Activated naive CD8-positive, alpha-beta T cell treated with anti-CD3 and anti-CD28 coated beads, Interleukin-2, amount 50 U/mL, for 16 hours (primary cell): ENCODE results near the gene CPNE2.

Experiments
- DNase-seq: peaks from one replicate; pipeline ENCODE4 v3.0.0-alpha.2; 2020; ENCODE audit warnings: low read depth, low spot score

Gene CPNE2

DNA sequence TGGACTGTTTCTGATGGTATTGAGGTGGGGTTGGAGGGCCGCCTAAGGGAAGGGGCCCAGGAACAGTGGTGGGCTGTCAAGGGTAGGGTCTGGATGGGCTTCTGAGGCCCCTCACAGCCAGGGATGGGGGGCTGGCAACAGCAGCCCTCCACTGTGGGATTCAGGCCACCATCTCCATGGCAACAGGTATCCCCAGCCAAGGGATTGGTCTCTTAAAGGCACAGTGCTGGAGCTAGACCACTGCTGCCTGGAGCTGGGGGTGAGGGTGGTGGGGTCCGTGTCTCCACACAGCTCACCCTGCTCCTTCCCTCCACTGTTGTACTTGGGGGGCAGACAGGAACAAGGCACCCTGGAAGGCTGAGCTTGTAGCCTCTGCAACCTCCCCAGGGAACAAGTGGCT, 51.6 kb downstream of the CPNE2 start:
- DNase-seq = no peak

DNA sequence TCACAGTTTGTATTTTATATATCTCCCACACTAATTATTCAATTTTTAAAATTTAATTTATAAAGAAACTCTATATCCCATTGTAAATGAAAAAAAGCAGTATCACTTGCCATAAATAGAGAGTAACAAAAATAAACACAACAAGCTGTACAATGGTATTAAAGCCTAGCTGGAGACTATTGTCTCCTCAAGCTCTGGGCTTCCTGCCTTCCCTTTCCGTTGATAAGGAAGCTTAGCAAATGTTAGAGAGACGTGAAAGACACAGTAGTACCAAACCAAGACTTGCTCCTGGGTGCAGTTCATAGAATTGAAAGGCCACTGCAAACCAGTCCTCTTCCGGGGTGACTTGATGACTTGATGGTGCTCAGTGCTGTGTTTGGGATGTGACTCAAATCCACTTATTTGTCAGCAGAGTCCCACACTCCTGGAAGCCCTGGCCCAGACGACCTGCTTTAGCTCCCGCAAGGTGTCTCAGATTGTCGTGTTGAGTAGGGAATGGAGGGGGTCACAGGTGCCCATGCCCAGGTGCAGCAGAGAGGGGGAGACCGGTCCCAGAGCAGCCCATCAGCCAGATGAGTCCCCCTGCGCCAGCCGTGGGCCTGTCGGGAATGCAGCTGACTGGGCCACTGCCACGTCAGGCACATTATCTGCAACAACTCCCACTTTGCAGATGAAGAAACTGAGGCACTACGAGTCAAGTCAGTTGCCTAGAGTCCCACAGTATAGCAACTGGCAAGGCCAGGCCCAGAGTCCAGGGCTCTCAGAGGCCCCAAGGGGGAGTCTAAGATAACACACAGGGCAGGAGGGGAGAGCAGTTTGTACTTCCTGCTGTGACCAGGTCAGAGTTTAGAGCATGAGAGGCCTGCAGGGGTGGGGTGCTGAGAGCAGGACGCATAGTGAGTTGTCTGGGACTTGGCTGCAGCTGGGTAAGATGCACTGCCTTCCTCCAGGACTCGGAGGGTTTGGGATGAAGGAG, 53.0 kb downstream of the CPNE2 start:
- DNase-seq = no peak

DNA sequence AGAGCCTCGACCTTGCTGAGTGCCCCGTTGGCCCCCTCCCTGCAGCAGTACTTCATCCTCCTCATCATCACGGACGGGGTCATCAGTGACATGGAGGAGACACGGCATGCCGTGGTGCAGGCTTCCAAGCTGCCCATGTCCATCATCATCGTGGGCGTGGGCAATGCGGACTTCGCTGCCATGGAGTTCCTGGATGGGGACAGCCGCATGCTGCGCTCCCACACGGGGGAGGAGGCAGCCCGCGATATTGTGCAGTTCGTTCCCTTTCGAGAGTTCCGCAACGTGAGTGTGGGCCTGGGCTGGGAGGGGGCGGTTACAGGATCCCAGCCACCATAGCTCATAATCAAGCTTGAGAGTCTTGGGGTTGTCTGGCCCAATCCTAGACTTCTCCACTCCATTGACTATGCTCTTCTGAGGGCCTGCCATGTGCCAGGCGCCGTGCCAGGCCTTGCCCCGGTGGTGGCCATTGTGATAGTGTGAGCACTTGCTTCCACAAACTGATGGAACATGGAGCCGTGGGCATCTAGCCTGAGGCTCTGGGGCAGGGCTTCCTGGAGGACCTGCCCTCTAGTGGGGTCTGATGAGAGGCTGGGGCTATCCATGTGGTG, 53.8 kb downstream of the CPNE2 start:
- no peak for DNase-seq

DNA sequence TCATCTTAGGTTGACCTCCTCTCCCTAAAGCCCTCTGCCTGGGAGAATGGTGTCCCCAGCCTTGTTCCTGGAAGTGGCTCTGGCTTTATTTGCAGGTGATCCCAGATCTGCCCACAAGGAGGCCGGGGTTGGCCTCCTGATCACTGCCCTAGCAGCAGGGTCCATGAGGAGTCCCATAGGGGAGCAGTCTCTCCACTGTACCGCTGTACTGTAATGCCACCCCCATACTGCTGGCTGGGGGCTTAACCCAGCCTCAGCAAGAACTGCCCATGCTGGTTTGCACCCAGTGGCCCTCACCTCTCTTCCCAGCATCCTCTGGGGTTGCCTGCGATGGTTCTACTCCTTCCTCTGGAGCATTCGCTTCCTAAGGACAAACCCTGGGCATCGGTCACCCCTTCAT, 54.4 kb downstream of the CPNE2 start:
- DNase-seq = no peak

DNA sequence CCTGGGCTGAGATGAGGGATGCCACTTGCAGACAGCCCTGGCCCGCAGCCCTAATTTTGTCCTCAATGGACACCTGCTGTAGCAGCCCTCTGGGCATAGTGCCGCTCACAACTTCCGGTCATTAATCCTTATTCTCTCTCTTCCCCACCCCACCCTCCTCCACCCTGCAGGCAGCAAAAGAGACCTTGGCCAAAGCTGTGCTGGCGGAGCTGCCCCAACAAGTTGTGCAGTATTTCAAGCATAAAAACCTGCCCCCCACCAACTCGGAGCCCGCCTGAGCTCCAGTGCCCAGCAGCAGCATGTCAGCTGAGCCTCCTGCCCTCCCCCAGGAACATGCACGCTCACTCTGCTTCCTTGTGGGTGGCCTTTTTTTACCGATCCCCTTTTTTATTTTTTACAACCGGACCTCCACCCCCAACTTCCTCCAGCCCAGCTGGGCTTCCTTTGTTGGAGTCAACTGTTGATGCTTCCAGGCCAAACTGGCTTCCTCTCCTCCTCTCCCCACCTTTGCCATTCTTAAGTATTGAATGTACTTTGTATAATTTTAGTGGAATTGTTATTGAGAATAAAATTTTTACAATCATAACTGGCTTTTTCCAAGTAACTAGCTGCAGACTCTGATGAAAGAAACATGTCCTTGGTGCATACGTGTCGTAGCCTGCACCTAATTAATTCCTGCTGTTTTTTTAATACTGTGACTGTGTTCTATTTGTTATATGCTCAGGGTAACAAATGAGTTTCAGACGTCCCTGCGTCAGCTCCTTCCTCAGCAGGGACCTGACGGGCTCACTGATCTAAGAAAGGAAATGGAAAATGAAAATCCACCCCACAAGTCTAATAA, 55.2 kb downstream of the CPNE2 start:
- DNase-seq = no peak

DNA sequence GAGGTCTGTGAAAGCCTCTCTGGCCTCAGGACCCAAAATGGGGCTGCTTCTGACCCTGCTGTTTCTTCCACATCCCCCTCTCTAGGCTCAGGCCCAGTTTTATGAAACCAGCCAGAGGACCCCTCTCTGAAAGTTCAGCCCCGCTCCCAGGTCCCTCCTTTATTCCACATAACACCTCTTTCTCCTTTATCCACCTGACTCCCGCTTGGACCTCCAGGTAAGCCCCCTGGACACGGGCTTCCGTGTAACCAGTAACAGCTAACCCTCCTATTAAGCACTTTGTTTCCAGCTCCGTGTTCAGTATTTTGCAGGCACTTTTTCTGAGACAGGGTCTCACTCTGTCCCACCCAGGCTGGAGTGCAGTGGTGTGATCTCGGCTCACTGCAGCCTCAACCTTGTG, 56.1 kb downstream of the CPNE2 start:
- no peak for DNase-seq

DNA sequence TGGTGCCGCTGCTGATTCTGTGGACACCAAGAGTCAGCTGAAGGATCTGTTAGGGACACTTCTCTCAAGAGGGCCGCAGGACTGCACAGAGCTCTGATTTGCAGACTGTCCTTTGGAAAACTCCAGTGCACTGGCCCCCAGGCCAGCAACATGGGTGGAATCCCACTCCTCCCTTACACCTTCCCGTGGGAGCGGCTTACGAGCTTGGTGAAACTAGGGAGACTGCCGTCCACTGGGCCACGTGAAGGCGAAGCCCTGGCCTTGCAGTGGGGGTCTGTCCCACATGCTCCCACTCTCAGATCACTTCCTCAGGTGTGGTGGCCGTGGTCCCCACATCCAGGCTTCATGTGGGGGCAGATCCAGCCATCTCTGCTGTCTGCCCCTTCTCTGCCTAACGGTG, 57.0 kb downstream of the CPNE2 start:
- DNase-seq = no peak

DNA sequence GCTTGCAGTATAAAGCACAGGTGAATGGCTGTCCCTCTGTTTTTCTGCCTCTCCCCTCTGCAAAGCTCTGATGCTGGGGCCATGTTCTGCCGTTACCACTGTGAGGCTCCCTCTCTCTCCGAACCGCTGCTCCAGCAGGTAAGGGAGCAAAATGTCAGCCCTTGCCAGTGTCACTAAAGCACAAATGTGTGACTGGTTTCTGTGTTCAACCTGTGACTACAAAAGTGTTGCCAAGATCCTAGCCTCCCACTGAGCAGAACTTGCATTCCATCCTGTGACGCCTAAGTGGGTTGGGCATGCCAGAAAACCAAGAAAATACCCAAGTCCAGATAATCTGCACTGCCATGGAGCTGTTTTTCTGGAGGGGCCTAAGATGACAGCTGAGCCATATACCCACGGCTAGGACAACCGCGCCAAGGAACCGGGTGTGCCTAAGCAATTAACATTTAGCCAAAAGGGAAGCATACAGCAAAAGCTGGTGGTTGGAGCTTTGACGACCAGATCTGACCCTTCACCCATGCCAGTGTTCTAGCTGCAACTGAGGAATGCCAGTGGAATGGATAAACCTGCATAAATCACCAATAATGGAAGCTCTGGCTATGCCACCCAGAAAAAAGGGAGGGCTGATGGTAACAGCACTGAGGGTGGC, 58.4 kb downstream of the CPNE2 start:
- DNase-seq = no peak

DNA sequence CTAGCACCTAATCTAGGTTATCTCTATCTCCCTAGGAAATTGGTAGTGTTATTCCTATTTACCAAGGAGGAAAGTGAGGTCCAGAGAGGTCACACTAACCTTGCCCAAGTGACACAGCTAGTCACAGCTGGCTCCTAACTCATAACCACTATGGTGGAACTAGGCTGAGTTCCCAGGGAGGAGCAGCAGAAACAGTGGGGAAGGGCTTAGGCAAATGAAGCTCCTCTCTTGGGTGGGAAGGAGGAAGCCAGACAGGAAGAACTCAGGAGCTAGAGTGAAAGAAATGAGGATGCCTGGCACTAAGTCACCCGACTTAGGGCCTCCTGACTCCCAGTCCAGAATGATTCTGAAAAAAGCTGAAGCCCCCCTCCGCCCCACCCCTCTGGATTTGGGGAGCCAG, 59.0 kb downstream of the CPNE2 start:
- no peak for DNase-seq

DNA sequence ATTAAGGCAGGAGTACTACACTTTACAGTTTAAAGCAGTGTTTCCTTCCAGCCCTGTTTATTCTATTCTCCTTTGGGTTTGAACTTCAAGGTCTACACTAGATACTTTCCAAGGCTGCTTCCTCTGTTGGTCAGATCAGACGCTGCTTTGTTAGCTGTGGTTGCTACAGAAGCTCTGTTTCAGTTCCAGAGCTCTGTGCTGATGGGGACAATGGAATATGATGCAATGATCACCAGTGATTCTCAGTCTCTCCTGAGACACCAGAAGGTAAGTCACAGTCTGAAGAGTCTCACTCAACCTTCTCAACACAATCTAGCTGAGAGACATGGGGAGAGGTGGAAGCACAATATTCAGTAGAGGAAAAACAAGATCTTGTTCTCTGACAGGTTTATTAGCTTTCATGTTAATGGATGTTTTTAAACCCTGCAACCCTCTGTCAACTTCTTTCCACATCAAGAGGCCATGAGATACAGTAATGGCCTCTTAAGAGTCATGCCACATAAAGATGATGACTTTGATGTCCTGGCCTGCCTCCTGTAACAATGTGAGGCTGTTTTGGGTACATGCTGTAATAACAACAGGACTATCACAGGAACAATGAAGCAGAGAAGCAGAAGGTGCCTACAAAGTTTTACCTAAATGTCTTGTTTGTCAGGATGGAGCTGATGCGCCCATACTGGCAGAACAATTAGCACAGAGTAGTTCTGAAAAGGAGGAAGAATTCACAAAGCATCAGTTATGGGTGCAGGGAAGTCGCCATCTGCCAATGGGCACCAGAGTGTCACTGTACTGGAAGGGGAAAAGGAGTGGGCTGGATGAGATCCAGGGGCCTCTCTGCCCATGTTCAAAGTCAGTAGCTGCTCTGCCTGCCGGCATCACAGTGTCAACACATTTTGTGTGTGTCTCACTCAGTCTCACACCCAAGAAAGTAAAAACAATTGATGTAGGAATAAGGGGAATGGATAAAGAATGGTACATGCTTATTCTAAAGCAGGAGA, 60.0 kb downstream of the CPNE2 start:
- DNase-seq = no peak

DNA sequence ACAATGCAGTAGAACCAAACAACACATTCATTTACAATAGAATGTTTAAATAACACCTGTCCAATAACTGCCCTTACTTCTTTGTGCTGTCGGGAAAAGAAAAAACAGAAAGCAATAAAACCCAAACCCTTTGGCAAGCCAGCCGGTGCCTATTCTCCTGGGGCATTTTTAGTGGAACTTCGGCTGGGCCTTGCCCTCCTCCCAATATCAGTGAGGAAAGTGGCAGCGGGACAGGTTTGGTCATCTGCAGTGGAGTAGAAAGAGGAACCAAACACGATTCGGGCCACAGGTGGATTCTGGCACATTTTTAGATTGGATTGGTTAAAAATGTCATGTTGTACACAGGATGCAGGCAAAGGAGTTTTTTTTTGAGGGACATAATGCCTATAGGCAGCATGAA, 61.5 kb downstream of the CPNE2 start:
- no peak for DNase-seq

DNA sequence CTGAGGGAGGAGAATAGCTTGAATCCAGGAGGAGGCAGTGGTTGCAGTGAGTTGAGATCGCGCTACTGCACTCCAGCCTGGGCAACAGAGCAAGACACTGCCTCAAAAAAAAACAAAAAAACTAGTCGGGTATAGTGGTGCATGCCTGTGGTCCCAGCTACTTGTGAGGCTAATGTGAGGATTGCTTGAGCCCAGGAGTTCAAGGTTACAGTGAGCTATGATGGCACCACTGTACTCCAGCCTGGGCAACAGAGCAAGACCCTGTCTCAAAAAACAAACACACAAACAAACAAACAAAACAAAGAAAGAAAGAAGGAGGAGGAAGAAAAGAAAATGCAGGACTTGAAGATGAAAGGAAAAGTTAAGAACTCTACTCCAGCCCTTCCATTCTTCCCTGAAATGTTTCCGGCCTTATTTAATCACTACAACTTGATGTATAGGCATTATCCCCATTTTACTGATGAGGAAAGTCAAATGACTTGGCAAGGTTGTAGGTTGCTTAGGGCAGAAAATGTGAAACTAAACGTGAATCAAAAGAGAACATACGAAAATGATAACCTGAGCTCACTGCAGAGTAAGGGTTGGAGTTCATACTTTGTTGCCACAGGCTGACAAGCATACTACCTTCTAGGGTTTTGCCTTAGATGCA, 63.4 kb downstream of the CPNE2 start:
- DNase-seq = no peak

DNA sequence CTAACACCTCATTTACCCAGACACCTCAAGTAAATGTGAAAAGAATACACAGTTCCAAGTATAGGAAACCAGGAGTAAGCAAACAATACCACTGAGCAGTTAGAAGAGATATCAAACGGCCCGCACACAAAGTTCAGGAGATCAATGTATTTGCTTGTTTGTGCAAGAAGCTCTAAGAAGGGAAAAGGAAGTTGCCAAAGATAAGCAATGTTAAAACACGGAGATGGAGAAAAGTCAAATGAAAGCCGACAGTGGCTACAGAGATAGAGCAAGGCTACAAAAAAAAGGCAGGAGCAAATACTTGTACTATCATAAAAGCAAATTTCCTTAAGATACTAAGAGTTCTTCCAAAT, 63.9 kb downstream of the CPNE2 start:
- no peak for DNase-seq

DNA sequence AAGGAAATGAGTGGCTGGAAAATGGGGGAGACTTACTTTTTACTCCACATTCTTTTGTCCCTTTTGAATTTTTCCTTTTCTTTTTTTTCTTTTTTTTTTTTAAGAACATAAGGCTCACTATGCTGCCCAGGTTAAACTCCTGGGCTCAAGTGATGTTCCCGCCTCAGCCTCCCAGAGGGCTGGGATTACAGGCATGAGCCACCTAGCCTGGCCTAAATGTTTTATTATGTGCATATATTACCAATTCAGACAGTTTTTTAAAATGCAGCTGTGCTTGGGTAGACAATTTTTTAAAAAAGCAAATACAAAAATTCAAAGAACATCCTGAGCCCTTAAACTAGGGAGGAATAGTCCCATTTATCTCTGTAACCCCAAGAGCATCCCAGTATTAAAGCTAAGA, 65.2 kb downstream of the CPNE2 start:
- no peak for DNase-seq

DNA sequence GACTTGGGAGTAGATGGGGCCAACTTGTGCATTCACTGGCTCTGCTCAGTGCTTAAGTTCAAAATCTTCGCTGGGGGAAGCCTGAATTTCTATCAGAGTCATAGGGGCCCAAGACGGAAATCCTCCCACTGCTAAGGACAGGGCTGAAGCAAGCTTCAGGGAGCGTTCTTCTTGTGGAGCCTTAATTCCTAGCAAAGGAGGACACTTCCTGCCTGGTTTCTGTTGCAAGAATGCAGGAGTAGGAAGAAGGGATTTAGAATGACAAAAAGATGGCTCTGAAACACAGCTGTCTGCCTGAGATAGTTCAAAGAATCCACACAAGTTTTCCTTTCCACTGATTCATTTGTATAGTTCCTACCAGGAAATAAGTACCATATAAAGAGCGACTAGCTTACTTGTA, 67.1 kb downstream of the CPNE2 start:
- no peak for DNase-seq

DNA sequence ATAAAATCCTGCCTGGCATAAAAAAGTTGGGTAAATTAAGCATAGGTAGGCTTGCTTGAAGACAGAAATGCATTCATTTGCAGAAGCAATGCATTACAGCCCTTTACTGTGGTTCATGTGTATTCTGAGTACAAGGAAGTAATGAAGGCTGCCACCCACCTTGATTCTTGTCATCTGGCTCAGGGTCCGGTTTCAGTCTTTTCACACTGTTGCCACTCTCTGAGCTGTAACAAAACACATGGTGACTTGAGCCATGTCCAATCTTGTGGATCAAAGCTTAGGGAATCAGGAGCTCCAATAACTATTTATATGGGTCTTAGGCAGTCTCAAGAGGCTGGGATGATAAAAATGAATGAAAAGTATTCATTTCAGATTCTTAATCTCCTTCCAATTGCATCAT, 71.5 kb downstream of the CPNE2 start:
- DNase-seq = no peak

DNA sequence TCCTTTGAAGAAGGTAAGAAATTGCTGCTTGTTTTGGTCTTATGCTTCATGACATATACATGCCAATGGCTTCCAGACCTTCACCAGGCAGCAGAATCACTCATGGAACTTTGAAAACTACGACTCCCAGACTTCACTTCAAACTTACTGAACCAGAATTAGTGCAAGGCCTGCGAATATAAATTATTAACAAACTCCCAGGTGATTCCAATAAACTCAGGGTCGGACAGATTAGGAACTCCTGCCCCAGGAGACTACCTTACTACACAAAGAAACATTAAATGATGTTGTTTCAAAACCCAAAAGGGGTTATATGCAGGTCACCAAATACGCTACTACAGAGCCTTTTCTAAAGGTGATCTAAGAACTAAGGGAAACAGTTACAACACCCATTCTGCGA, 73.1 kb downstream of the CPNE2 start:
- no peak for DNase-seq

DNA sequence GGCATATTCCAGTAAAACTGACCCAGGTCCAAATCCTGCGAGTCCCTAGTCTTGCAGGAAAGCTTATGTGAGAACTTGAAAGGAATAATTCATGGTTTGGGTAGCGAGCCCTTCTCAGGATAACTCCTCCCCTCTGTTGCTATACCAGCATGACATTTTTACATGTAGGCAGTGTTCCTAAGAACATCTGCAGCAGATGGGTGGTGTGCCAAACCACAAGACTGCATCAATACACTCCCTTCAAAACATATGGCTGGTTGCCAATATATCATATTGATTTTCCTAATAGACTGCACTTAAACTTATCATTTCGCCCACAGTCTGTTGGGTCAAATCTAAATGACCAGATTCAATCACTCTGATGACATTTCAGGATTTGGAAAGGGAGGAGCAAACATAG, 73.6 kb downstream of the CPNE2 start:
- DNase-seq = no peak

DNA sequence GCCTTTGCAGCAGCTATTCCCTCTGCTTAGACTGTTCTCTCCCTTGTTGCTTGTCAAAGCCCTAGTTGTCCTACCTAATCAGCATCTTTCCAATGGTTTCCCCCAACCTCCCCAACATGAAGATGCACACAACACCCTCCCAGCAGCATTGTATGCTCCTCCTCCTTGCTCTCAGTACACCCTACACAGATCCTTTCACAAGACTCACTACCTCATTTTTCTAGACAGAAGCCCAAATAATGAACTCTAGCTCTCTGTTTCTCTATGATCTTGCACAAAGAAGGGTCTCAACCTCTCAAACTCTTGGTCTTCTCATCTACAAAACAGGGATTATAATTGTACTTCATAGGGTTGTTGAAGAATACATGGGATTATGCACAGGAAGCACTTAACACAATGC, 74.1 kb downstream of the CPNE2 start:
- DNase-seq = no peak

DNA sequence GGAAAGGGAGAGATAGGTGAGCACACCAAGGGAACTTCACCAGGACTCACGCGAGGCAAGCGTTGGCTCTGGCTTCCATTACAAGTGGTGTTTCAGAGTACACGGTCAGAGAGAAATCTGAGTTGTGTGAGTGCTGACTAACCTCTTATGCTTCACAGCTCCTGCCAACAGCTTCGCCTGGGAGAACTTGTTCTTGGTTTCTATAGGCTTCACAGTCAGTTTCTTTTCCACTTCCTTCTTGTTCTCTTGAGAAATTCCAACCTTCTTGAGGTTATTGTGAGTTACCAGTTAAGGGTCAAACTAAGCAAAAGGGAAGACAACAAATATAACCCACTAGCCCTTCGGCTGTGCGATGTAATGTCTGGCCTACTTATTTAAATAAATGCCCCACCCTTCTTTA, 74.6 kb downstream of the CPNE2 start:
- DNase-seq = no peak
